HepG2 (cell line): ENCODE measurements around the gene BRD2. TPM values are rescaled to one million over a fixed set of nuclear protein-coding genes. Genes with fewer than 3 reads are reported as not detected.
A peak's percentile ranks its signal among the peaks of the same experiment; 100 is the strongest.

Experiments used
- ATAC-seq: fragments of 200-7000 bp; cut with Tn5 transposase; 3 replicates; pipeline ENCODE4 v1.9.1; 2020; ENCODE audit warnings: mild to moderate bottlenecking, moderate library complexity
- BruUV-seq: library from RNA; stranded (reverse); fragments of 400-500 nt; replicated peaks from 2 replicates; lab custom pipeline; 2021; lab: Mats Ljungman, UMichigan
- CTCF ChIA-PET: fragments of 300-600 bp; formaldehyde crosslinking; extraction: SDS; loops from one replicate; lab custom pipeline; 2021; ENCODE audit warnings: low total read pairs, inconsistent platforms, low intra/inter-chr PET ratio; lab: Yijun Ruan, JAX
- POLR2A ChIA-PET: fragments of 350-600 bp; sonication (Branson Sonifier 250); formaldehyde crosslinking; loops from one replicate; lab custom pipeline; 2020; ENCODE audit warnings: antibody characterized with exemption, inconsistent platforms; lab: Yijun Ruan, JAX
- DNase-seq: peaks from one replicate; pipeline ENCODE4 v3.0.0-alpha.2; 2015; ENCODE audit warnings: low spot score
- FAIRE-seq: peaks from 3 replicates; lab custom pipeline; 2011; peaks lifted over from hg19 to GRCh38; lab: Jason Lieb, UNC
- H2AFZ ChIP-seq: one replicate; pipeline ENCODE4 v1.6.1; 2011; ENCODE audit warnings: low read length, inconsistent platforms
- H3K27ac ChIP-seq: fragments of 300-600 bp; 3 replicates; pipeline ENCODE4 v1.8.0; 2011; ENCODE audit warnings: mixed run types, mild to moderate bottlenecking, mixed read lengths, low read length, inconsistent platforms; ENCODE audit not compliant: insufficient read depth; ENCODE audit errors: extremely low read length
- H3K27me3 ChIP-seq, 2 experiments: fragments of 200-600 bp in 1 of 2; 2 replicates in 1 of 2; 3 replicates in 1 of 2; pipeline versions ENCODE4 v1.6.0 to v1.8.0; 2011; ENCODE audit warnings: low read length in 2 of 2, mild to moderate bottlenecking in 2 of 2, moderate library complexity in 2 of 2, inconsistent platforms in 1 of 2; ENCODE audit not compliant: insufficient read depth in 2 of 2, control insufficient read depth in 1 of 2
- H3K36me3 ChIP-seq, 2 experiments: fragments of 200-600 bp in 1 of 2; replicated peaks in 1 of 2; 2 replicates in 1 of 2; 3 replicates in 1 of 2; pipeline versions ENCODE4 v1.5.1 to v1.8.0; 2011; ENCODE audit warnings: low read length in 2 of 2, inconsistent platforms in 1 of 2; ENCODE audit not compliant: insufficient read depth in 2 of 2, control insufficient read depth in 1 of 2
- H3K4me1 ChIP-seq: 2 replicates; pipeline ENCODE4 v1.5.1; 2012; ENCODE audit warnings: low read length, inconsistent platforms; ENCODE audit not compliant: insufficient read depth
- H3K4me2 ChIP-seq: 2 replicates; pipeline ENCODE4 v1.6.0; 2011; ENCODE audit warnings: low read depth, low read length, inconsistent platforms
- H3K4me3 ChIP-seq, 3 experiments: fragments of 200-600 bp in 1 of 3; sonication (generic), shearing (Covaris generic) in 1 of 3; replicated peaks in 1 of 3; 2 replicates each; pipeline ENCODE4 v1.5.1; 2011 to 2016; ENCODE audit warnings: low read length in 3 of 3, inconsistent platforms in 2 of 3, low read depth in 2 of 3, mild to moderate bottlenecking in 2 of 3, control low read depth in 1 of 3, mixed read lengths in 1 of 3; ENCODE audit not compliant: insufficient read depth in 1 of 3
- H3K79me2 ChIP-seq: one replicate; pipeline ENCODE4 v1.6.1; 2011; ENCODE audit warnings: low read length, inconsistent platforms; ENCODE audit not compliant: insufficient read depth
- H3K9ac ChIP-seq: 2 replicates; pipeline ENCODE4 v1.6.0; 2011; ENCODE audit warnings: mild to moderate bottlenecking, low read depth, low read length, inconsistent platforms; ENCODE audit not compliant: insufficient read depth
- H3K9me3 ChIP-seq: 2 replicates; pipeline ENCODE4 v1.5.1; 2012; ENCODE audit warnings: mild to moderate bottlenecking, low read length
- H4K20me1 ChIP-seq: 2 replicates; pipeline ENCODE4 v1.6.0; 2011; ENCODE audit warnings: inconsistent platforms, mild to moderate bottlenecking, low read length, moderate library complexity; ENCODE audit not compliant: insufficient read depth
- CHD2 ChIP-seq: IDR thresholded peaks from 2 replicates; pipeline ENCODE4 v1.6.1; 2011; ENCODE audit warnings: low read depth, low read length, improper control_type of control experiment
- EP300 ChIP-seq, 3 experiments: sonication (generic) in 1 of 3; formaldehyde crosslinking in 1 of 3; IDR thresholded peaks; 2 replicates each; pipeline versions ENCODE4 v1.5.1 to v1.6.1; 2011 to 2020; ENCODE audit warnings: low read depth in 2 of 3, low read length in 2 of 3, borderline replicate concordance in 1 of 3, improper control_type of control experiment in 1 of 3, mild to moderate bottlenecking in 1 of 3, missing genetic modification reagents in 1 of 3, moderate library complexity in 1 of 3
- HOXD1 ChIP-seq: sonication (generic); formaldehyde crosslinking; IDR thresholded peaks from 2 replicates; pipeline ENCODE4 v1.5.0; 2020; ENCODE audit warnings: missing genetic modification reagents
- MATR3 ChIP-seq: sonication (generic); formaldehyde crosslinking; IDR thresholded peaks from 2 replicates; pipeline ENCODE4 v1.4.0; 2020; ENCODE audit warnings: missing genetic modification reagents
- RBFOX2 ChIP-seq: fragments of 200-400 bp; formaldehyde crosslinking; IDR thresholded peaks from 2 replicates; pipeline ENCODE4 v1.6.1; 2017; ENCODE audit warnings: low read depth, mild to moderate bottlenecking, low read length
- SP2 ChIP-seq: sonication (generic); formaldehyde crosslinking; IDR thresholded peaks from 2 replicates; pipeline ENCODE4 v1.5.1; 2020; ENCODE audit warnings: mild to moderate bottlenecking, missing genetic modification reagents
- TMF1 ChIP-seq: sonication (generic); formaldehyde crosslinking; IDR thresholded peaks from 2 replicates; pipeline ENCODE4 v1.8.1; 2022; ENCODE audit warnings: low read depth, missing genetic modification reagents
- ZNF205 ChIP-seq: IDR thresholded peaks from 2 replicates; pipeline ENCODE4 v1.6.1; 2018; ENCODE audit warnings: missing biosample characterization, missing genetic modification reagents
- ZNF232 ChIP-seq: sonication (generic); formaldehyde crosslinking; IDR thresholded peaks from 2 replicates; pipeline ENCODE4 v1.4.0; 2020; ENCODE audit warnings: missing genetic modification reagents, borderline replicate concordance
- ZNF281 ChIP-seq: sonication (generic); formaldehyde crosslinking; IDR thresholded peaks from 2 replicates; pipeline ENCODE4 v1.4.0; 2020; ENCODE audit warnings: missing genetic modification reagents, borderline replicate concordance
- ZNF33B ChIP-seq: sonication (generic); formaldehyde crosslinking; IDR thresholded peaks from 2 replicates; pipeline ENCODE4 v1.5.1; 2020; ENCODE audit warnings: mild to moderate bottlenecking, missing genetic modification reagents
- WGBS: methylation state at CpG from one replicate; pipeline ENCODE4 v1.1.6; 2017; ENCODE audit warnings: low lambda C conversion rate; 5-methylcytosine and 5-hydroxymethylcytosine counted together
- in situ Hi-C: cut with HindIII; loops from 2 replicates; pipeline ENCODE4 v1.10.0; 2017; ENCODE audit warnings: low pct_unique_long_range_greater_than_20kb; ENCODE audit not compliant: extremely low pct_ligation_motif_present
- intact Hi-C: fragments of 100-400 bp; cut with micrococcal nuclease; formaldehyde crosslinking; loops from one replicate; pipeline ENCODE4 v1.10.0; 2022; ENCODE audit not compliant: unreplicated experiment
- polyA plus RNA-seq, 8 experiments: library from polyadenylated mRNA; depleted of rRNA in 3 of 8; stranded (reverse) in 7 of 8; unstranded in 1 of 8; fragments of >200 nt; fragmentation: Illumina TruSeq in 4 of 8; extraction: Trizol in 4 of 8; gene quantifications; 2 replicates each; pipeline versions ENCODE4 v1.2.1 to v1.2.3, GENCODE V29; 2011 to 2016; ENCODE audit warnings: low read depth in 4 of 8, missing spikeins in 1 of 8, mixed read lengths in 1 of 8; ENCODE audit not compliant: insufficient read depth in 1 of 8
- total RNA-seq, 5 experiments: library from RNA; depleted of rRNA; stranded (reverse); fragments of >200 nt; fragmentation: Illumina TruSeq; extraction: Trizol; gene quantifications; 2 replicates each; pipeline ENCODE4 v1.2.3, GENCODE V29; 2016; ENCODE audit warnings: low read depth in 1 of 5
- TF ChIP-seq, protein P1 (sequence below): sonication (generic); formaldehyde crosslinking; IDR thresholded peaks from 2 replicates; pipeline ENCODE4 v1.4.0; 2020; ENCODE audit warnings: missing genetic modification reagents
- TF ChIP-seq, protein P2 (sequence below): sonication (generic); formaldehyde crosslinking; IDR thresholded peaks from 2 replicates; pipeline ENCODE4 v1.5.0; 2020; ENCODE audit warnings: mild to moderate bottlenecking, missing genetic modification reagents, moderate library complexity

The BRD2 gene
- total and polyA plus RNA-seq, 2 of the 13 experiments (the other 11 are each of a cell fraction or from before 2014, with no cell fraction given), result 143 to 202 TPM

- Histone ChIP-seq H3K4me2 (peak overlapping the region; percentile 99), H3K79me2 (peaks cover 67% of the 10 kb centered on the region), H3K9ac (peak overlapping the region; percentile 100), H3K27me3 (peaks cover 0 to 4% of the 10 kb centered on the region in 2 experiments; a peak in 1 of 5 replicates), H3K36me3 (peaks cover 11 to 25% of the 10 kb centered on the region in 2 experiments), H2AFZ (no peak overlapping the region), H4K20me1 (peaks cover 28% of the 10 kb centered on the region), H3K4me3 (peak overlapping the region; percentile 75 to 96 (median 78)), H3K4me1 (peaks cover 45% of the 10 kb centered on the region), H3K9me3 (no peaks in the 10 kb centered on the region), H3K27ac (peak overlapping the region; percentile 99)
- in situ Hi-C loops, result loop anchor here (5.0 to 25.0 kb wide), 2 partner anchors 778 to 1058 kb away; partner anchors contain the start of genes GPSM3, PBX2 and ZBTB12
- TSS peak; percentile 46 for BruUV-seq
- ATAC-seq (peak; percentile 1), DNase-seq (peak; percentile 83), FAIRE-seq (peak; percentile 68)
- ChIA-PET POLR2A (interaction anchor here (0.6 to 10.5 kb wide), 27 partner anchors 11 to 1071 kb away, joined by 3 to 305 read pairs (median 7); partner anchors contain the start of genes AGPAT1, ATF6B, HLA-DMA and HLA-DMB), CTCF (no interaction called here)
- intact Hi-C loops, result loop anchor here (5.0 kb wide), 2 partner anchors 83 to 227 kb away; no protein-coding TSS in a partner anchor
- WGBS, result under 1% methylated on average over 15 of the region's 19 CpGs
- no peak for TF ChIP-seq MATR3
- TF ChIP-seq RBFOX2, result peak; percentile 56; the same call in 1 of the 2 replicates
- TF ChIP-seq SP2 (CRISPR knock-in tag), result no peak
- TF ChIP-seq ZNF232, result no peak
- TF ChIP-seq TMF1 (CRISPR knock-in tag), result peak; percentile 5; the same call in 1 of the 2 replicates
- peak; percentile 80 for TF ChIP-seq ZNF281 (CRISPR knock-in tag)
- TF ChIP-seq, protein P1, sequence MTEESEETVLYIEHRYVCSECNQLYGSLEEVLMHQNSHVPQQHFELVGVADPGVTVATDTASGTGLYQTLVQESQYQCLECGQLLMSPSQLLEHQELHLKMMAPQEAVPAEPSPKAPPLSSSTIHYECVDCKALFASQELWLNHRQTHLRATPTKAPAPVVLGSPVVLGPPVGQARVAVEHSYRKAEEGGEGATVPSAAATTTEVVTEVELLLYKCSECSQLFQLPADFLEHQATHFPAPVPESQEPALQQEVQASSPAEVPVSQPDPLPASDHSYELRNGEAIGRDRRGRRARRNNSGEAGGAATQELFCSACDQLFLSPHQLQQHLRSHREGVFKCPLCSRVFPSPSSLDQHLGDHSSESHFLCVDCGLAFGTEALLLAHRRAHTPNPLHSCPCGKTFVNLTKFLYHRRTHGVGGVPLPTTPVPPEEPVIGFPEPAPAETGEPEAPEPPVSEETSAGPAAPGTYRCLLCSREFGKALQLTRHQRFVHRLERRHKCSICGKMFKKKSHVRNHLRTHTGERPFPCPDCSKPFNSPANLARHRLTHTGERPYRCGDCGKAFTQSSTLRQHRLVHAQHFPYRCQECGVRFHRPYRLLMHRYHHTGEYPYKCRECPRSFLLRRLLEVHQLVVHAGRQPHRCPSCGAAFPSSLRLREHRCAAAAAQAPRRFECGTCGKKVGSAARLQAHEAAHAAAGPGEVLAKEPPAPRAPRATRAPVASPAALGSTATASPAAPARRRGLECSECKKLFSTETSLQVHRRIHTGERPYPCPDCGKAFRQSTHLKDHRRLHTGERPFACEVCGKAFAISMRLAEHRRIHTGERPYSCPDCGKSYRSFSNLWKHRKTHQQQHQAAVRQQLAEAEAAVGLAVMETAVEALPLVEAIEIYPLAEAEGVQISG (CRISPR knock-in tag), result no peak; the same call in 1 of the 2 replicates
- peak; percentile 70; the same call in 1 of the 2 replicates for TF ChIP-seq CHD2
- peak; percentile 66 for TF ChIP-seq HOXD1
- no peak for TF ChIP-seq ZNF33B (CRISPR knock-in tag)
- TF ChIP-seq, protein P2, sequence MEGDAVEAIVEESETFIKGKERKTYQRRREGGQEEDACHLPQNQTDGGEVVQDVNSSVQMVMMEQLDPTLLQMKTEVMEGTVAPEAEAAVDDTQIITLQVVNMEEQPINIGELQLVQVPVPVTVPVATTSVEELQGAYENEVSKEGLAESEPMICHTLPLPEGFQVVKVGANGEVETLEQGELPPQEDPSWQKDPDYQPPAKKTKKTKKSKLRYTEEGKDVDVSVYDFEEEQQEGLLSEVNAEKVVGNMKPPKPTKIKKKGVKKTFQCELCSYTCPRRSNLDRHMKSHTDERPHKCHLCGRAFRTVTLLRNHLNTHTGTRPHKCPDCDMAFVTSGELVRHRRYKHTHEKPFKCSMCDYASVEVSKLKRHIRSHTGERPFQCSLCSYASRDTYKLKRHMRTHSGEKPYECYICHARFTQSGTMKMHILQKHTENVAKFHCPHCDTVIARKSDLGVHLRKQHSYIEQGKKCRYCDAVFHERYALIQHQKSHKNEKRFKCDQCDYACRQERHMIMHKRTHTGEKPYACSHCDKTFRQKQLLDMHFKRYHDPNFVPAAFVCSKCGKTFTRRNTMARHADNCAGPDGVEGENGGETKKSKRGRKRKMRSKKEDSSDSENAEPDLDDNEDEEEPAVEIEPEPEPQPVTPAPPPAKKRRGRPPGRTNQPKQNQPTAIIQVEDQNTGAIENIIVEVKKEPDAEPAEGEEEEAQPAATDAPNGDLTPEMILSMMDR (CRISPR knock-in tag), result peak; percentile 41
- TF ChIP-seq EP300 (IDR thresholded peaks at IDR 0.05; ENCODE audit: low read depth in 2 of 2, low read length in 2 of 2), result peak in 1 of 2 experiments; percentile 43; a peak in 1 of 4 replicates
- peak; percentile 34; the same call in 1 of the 2 replicates for TF ChIP-seq EP300 (CRISPR knock-in tag; IDR thresholded peaks at IDR 0.05; ENCODE audit: borderline replicate concordance)
- no peak for TF ChIP-seq ZNF205 (CRISPR knock-in tag)
Measured at GRCh38 chr6:32969685-32970412, 1.5 kb downstream of the BRD2 start.
